Osteoblast (primary cell): Measurements from ENCODE around the gene RAB3C. TPM values are rescaled to one million over a fixed set of nuclear protein-coding genes. Genes with fewer than 3 reads are reported as not detected.

ENCODE experiments used
- DNase-seq: peaks from one replicate; pipeline ENCODE4 v3.0.0; 2011; ENCODE audit warnings: low spot score, mixed read lengths; ENCODE audit not compliant: insufficient read length; ENCODE audit errors: missing footprints
- H2AFZ ChIP-seq: 2 replicates; pipeline ENCODE4 v1.6.0; 2011; ENCODE audit warnings: mild to moderate bottlenecking, low read length
- H3K27ac ChIP-seq: 2 replicates; pipeline ENCODE4 v1.5.1; 2011; ENCODE audit warnings: mild to moderate bottlenecking, low read depth, low read length, moderate library complexity
- H3K27me3 ChIP-seq: 2 replicates; pipeline ENCODE4 v1.6.0; 2012; ENCODE audit warnings: mild to moderate bottlenecking, control low read depth, inconsistent platforms, low read length, moderate library complexity; ENCODE audit not compliant: insufficient read depth
- H3K36me3 ChIP-seq: 2 replicates; pipeline ENCODE4 v1.5.1; 2011; ENCODE audit warnings: mild to moderate bottlenecking, low read length, control low read depth, moderate library complexity; ENCODE audit not compliant: insufficient read depth
- H3K4me1 ChIP-seq: 2 replicates; pipeline ENCODE4 v1.5.1; 2011; ENCODE audit warnings: mild to moderate bottlenecking, low read length, control low read depth, moderate library complexity; ENCODE audit not compliant: insufficient read depth
- H3K4me2 ChIP-seq: 2 replicates; pipeline ENCODE4 v1.6.0; 2011; ENCODE audit warnings: mild to moderate bottlenecking, low read length; ENCODE audit not compliant: insufficient read depth
- H3K4me3 ChIP-seq: fragments of 200-600 bp; sonication (generic); 3 replicates; pipeline ENCODE4 v1.5.1; 2012; ENCODE audit warnings: mild to moderate bottlenecking, low read length, inconsistent platforms; ENCODE audit not compliant: insufficient read depth
- H3K79me2 ChIP-seq: 2 replicates; pipeline ENCODE4 v1.6.0; 2012; ENCODE audit warnings: mild to moderate bottlenecking, low read length, control low read depth, inconsistent platforms; ENCODE audit not compliant: insufficient read depth
- H3K9me3 ChIP-seq: 2 replicates; pipeline ENCODE4 v1.5.1; 2011; ENCODE audit warnings: low read depth, low read length, control low read depth
- H4K20me1 ChIP-seq: 2 replicates; pipeline ENCODE4 v1.6.0; 2012; ENCODE audit warnings: mild to moderate bottlenecking, low read length, control low read depth; ENCODE audit not compliant: insufficient read depth
- CTCF ChIP-seq: IDR thresholded peaks from 2 replicates; pipeline ENCODE4 v1.5.1; 2011; ENCODE audit warnings: mild to moderate bottlenecking, low read depth, low read length, moderate library complexity; ENCODE audit errors: extremely low read depth
- total RNA-seq: library from RNA; depleted of rRNA; stranded (reverse); fragments of >200 nt; gene quantifications from 2 replicates; pipeline ENCODE4 v1.2.3, GENCODE V29; 2012

Gene RAB3C
- total RNA-seq, 1 donor, result not detected

GRCh38 chr5:58849223-58849622 lies 266.3 kb downstream of the RAB3C start:
- DNase-seq, result no peak
- Histone ChIP-seq H3K27me3 (peaks cover 16% of the 10 kb centered on the region), H3K36me3 (no peaks in the 10 kb centered on the region), H3K4me1 (no peaks in the 10 kb centered on the region), H4K20me1 (no peaks in the 10 kb centered on the region), H3K79me2 (no peaks in the 10 kb centered on the region), H3K27ac (no peak overlapping the region), H3K4me3 (no peak overlapping the region), H2AFZ (no peak overlapping the region), H3K4me2 (no peak overlapping the region), H3K9me3 (no peaks in the 10 kb centered on the region)
- TF ChIP-seq CTCF, result no peak

GRCh38 chr5:58849921-58850667 lies 267.2 kb downstream of the RAB3C start:
- Histone ChIP-seq H3K4me1 (no peaks in the 10 kb centered on the region), H3K4me3 (no peak overlapping the region), H3K27me3 (peaks cover 16% of the 10 kb centered on the region), H4K20me1 (no peaks in the 10 kb centered on the region), H3K79me2 (no peaks in the 10 kb centered on the region), H3K4me2 (no peak overlapping the region), H3K9me3 (no peaks in the 10 kb centered on the region), H2AFZ (no peak overlapping the region), H3K27ac (no peak overlapping the region), H3K36me3 (no peaks in the 10 kb centered on the region)
- DNase-seq, result peak; percentile 64
- TF ChIP-seq CTCF, result peak; percentile 40

GRCh38 chr5:58851153-58851552 lies 268.3 kb downstream of the RAB3C start:
- Histone ChIP-seq H3K36me3 (no peaks in the 10 kb centered on the region), H3K4me1 (no peaks in the 10 kb centered on the region), H3K9me3 (no peaks in the 10 kb centered on the region), H4K20me1 (no peaks in the 10 kb centered on the region), H3K27me3 (peaks cover 16% of the 10 kb centered on the region), H3K4me2 (no peak overlapping the region), H3K79me2 (no peaks in the 10 kb centered on the region), H2AFZ (no peak overlapping the region), H3K27ac (no peak overlapping the region), H3K4me3 (no peak overlapping the region)
- no peak for TF ChIP-seq CTCF
- DNase-seq, result no peak

- H3K9me3 ChIP-seq, result no peaks in the 10 kb centered on the region
- H3K36me3 ChIP-seq, result no peaks in the 10 kb centered on the region
- H2AFZ ChIP-seq, result no peak overlapping the region
- H4K20me1 ChIP-seq, result no peaks in the 10 kb centered on the region
- no peak overlapping the region for H3K4me3 ChIP-seq
- no peak overlapping the region for H3K4me2 ChIP-seq
- H3K4me1 ChIP-seq, result no peaks in the 10 kb centered on the region
- no peak overlapping the region for H3K27ac ChIP-seq
- DNase-seq, result no peak
- TF ChIP-seq CTCF, result no peak
- no peaks in the 10 kb centered on the region for H3K79me2 ChIP-seq
- peaks cover 16% of the 10 kb centered on the region for H3K27me3 ChIP-seq
Observed at GRCh38 chr5:58851571-58851970, 268.7 kb downstream of the RAB3C start.
